ELF-1 (cell line): ENCODE results near the gene PIWIL4.

Experiments
- DNase-seq: peaks from one replicate; pipeline ENCODE4 v3.0.0-alpha.2; 2016; ENCODE audit warnings: low read depth, low spot score

Gene PIWIL4

DNA sequence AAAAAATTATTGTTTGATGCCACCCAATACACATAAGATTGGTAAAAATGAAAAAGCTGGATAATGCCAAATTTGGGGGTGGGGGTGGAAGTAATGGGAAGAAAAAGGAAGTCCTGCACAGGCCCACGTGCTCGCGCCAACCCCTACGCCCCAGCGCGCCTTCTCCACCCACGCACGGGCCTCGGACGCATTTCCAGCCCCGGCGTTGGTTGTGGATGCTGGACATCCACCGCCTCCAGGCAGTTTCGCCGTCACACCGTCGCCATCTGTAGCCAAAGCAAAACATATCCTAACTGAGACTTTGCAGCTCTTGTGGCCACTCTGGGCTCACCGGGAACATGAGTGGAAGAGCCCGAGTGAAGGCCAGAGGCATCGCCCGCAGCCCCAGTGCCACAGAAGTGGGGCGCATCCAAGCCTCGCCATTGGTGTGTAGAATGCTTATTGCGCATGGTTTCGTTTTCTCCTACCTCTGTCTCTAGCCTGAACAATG, at the start of gene PIWIL4:
PIWIL4 (plus strand) TSS at position 188 of the 490 bp plus-strand sequence; CDS start at position 339, 151 bp downstream.
- DNase-seq = no peak

GRCh38 chr11:94518300-94518699, 48.9 kb upstream of the PIWIL4 start:
- DNase-seq = no peak

- no peak for DNase-seq
Measured at GRCh38 chr11:94519478-94520084, 47.6 kb upstream of the PIWIL4 start.

DNA sequence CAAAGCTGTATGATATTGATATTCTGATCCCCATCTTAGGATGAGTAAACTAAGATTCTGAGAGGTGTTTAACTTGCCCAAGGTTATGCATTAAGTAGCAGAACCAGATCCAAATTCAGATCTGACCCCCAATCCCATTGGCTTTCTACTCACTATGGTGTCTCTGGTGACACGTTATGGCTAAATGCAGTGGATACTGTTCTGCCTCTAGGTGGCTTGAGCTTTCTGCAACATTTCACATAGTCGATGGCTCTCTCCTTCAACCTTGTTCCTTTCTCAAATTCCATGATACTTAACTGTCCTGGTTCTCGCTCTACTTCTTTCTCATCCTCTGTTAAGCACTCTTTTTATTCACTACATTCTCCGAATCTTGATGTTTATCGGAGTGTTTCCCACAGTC, 45.5 kb upstream of the PIWIL4 start:
- no peak for DNase-seq

DNA sequence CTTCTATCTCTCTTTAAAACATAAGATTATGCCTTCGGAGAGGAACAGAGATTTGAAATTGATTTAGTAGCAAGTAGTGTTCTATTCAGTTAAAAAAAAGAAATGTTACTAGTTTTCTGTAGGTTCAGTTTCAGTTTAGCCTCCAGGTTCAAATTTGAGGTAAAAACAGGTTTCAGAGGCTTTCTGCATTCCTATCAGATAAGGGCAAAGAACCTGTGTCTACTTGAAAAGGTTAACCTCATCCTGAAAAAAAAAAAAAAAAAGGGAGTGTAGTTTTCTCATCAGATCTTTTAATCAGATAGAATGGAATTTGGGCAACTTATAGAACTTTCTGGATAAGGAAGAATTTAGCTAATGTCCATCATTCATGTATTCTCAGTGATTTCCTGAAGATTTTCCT, 42.8 kb upstream of the PIWIL4 start:
- no peak for DNase-seq

- no peak for DNase-seq
Measured at GRCh38 chr11:94525546-94526324, 41.4 kb upstream of the PIWIL4 start.

DNA sequence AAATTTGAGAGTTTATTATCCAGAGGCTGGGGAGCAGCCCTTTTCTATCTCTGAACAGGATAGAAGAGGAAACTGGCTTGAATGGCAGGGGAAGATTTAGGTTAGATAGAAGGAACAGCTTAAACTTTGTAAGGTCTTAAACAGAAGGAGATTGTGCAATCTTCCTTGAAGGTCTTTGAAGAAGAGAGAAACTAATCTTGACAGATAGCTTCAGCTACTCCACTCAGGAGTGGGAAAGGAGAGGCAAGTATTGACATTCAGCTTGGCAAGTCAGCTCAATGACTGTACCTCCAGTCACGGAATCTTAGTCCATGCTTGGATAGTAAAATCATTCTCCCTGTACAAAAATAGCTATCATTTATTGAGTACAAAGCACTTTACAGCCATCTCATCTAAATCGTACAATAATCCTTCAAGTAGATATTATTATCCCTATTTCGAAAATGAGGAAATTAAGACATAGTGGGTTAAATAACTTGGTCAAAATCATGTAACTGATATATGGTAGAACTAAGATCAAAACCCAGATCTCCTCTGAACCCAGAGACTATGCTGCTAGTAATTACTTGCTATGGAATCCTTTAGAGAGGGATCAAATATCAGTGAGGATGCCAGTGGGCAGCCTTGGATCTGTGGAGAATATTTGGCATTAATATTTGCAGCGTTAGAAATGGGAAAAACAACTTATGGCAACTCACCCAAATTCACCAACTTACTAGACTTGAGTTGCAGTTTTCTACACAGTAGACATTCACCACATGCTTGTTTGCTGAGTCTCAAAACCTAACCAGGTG, 40.3 kb upstream of the PIWIL4 start:
- DNase-seq = no peak

DNA sequence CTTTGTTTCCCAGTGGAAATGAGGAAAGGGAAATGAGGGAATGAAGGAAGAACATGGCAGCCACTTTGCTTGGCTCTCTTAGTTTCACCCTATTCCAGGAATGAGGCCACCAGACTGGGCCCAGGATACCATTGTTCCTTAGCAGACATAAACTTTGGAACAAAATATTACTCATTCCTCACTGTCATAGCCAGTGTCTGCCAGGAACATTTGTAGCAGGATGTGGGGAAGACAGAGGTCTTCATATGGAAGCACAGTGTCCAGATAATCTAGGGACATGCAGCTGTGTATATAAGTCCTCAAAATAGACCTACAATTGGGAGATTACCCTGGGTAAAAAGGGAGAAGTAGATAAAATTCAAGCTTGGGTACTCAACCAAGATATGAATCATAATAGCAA, 38.6 kb upstream of the PIWIL4 start:
- DNase-seq = no peak

DNA sequence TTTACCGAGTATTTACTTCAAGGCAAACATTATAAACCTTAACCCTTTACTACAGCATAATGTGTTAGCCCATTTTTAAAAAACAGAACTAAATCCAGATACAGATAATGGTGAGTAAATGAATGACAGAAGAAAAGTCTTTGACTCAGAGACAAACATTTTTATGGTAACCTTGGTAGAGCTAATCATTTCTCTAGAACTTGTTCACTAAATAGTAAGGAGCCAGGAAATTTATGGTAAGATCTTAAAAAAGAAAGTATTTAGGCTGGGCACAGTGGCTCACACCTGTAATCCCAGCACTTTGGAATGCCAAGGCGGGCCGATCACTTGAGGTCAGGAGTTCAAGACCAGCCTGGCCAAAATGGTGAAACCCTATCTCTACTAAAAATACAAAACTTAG, 35.0 kb upstream of the PIWIL4 start:
- no peak for DNase-seq

GRCh38 chr11:94533206-94533605, 34.0 kb upstream of the PIWIL4 start:
- no peak for DNase-seq

- DNase-seq = no peak
Measured at GRCh38 chr11:94533696-94534630, 33.2 kb upstream of the PIWIL4 start.

GRCh38 chr11:94536386-94536785, 30.8 kb upstream of the PIWIL4 start:
- no peak for DNase-seq

GRCh38 chr11:94537031-94537600, 30.1 kb upstream of the PIWIL4 start:
- no peak for DNase-seq

- DNase-seq = no peak
Measured at GRCh38 chr11:94539420-94539819, 27.7 kb upstream of the PIWIL4 start.

DNA sequence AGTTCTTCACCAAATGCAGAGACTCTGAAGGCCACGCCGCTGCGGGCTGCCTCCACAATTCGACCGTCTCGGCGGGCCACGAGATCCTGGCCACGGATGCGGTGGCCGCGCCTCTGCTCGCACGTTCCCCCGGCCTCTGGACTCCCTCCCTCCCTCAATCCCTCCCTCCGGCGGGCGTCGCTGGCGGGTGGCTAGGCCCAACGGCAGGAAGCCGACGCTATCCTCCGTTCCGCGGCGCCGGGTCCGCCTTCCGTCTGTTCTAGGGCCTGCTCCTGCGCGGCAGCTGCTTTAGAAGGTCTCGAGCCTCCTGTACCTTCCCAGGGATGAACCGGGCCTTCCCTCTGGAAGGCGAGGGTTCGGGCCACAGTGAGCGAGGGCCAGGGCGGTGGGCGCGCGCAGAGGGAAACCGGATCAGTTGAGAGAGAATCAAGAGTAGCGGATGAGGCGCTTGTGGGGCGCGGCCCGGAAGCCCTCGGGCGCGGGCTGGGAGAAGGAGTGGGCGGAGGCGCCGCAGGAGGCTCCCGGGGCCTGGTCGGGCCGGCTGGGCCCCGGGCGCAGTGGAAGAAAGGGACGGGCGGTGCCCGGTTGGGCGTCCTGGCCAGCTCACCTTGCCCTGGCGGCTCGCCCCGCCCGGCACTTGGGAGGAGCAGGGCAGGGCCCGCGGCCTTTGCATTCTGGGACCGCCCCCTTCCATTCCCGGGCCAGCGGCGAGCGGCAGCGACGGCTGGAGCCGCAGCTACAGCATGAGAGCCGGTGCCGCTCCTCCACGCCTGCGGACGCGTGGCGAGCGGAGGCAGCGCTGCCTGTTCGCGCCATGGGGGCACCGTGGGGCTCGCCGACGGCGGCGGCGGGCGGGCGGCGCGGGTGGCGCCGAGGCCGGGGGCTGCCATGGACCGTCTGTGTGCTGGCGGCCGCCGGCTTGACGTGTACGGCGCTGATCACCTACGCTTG, 23.2 kb upstream of the PIWIL4 start, which contains the start of gene FUT4:
FUT4 (plus strand) TSS at position 227 of the 951 bp plus-strand sequence; CDS start at position 440, 213 bp downstream.
- peak; percentile 97 for DNase-seq

DNA sequence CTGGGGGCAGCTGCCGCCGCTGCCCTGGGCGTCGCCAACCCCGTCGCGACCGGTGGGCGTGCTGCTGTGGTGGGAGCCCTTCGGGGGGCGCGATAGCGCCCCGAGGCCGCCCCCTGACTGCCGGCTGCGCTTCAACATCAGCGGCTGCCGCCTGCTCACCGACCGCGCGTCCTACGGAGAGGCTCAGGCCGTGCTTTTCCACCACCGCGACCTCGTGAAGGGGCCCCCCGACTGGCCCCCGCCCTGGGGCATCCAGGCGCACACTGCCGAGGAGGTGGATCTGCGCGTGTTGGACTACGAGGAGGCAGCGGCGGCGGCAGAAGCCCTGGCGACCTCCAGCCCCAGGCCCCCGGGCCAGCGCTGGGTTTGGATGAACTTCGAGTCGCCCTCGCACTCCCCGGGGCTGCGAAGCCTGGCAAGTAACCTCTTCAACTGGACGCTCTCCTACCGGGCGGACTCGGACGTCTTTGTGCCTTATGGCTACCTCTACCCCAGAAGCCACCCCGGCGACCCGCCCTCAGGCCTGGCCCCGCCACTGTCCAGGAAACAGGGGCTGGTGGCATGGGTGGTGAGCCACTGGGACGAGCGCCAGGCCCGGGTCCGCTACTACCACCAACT, 22.4 kb upstream of the PIWIL4 start:
- DNase-seq = peak; percentile 68

- peak; percentile 62 for DNase-seq
Measured at GRCh38 chr11:94545264-94546161, 21.7 kb upstream of the PIWIL4 start.

- DNase-seq = no peak
Measured at GRCh38 chr11:94546162-94546470, 21.1 kb upstream of the PIWIL4 start.
